Measurements from ENCODE around the gene PTOV1.
A peak's percentile ranks its signal among the peaks of the same experiment; 100 is the strongest.
"Not testable (repeated sequence)": the region's sequence is repeated elsewhere in the genome, so short reads cannot be mapped to it uniquely, and the experiment has no call there.

PTOV1 gene

GRCh38 chr19:49816590-49816989, 34.4 kb upstream of the PTOV1 start:
- DNase-seq (ENCODE audit: insufficient read length, low spot score) (no peak), FAIRE-seq (no peak)
- no peak for TF ChIP-seq PAX5 (IDR thresholded peaks at IDR 0.05; ENCODE audit: insufficient read depth, low read length, severe bottlenecking)
- no peak for TF ChIP-seq POLR2AphosphoS5 (IDR thresholded peaks at IDR 0.05; ENCODE audit: low read depth, low read length)
- no peak for TF ChIP-seq SPI1 (IDR thresholded peaks at IDR 0.05; ENCODE audit: low read depth, low read length)
- TF ChIP-seq POU2F2 (IDR thresholded peaks at IDR 0.05; ENCODE audit: low read depth, low read length) = no peak
- no peak for TF ChIP-seq TAF1 (IDR thresholded peaks at IDR 0.05; ENCODE audit: low read depth, low read length)
- TF ChIP-seq POLR2A (IDR thresholded peaks at IDR 0.05; ENCODE audit: low read depth, low read length) = no peak

- TF ChIP-seq POLR2AphosphoS5 (IDR thresholded peaks at IDR 0.05; ENCODE audit: low read depth, low read length) (no peak), POU2F2 (IDR thresholded peaks at IDR 0.05; ENCODE audit: low read depth, low read length) (no peak), POLR2A (IDR thresholded peaks at IDR 0.05; ENCODE audit: low read depth, low read length) (peak; percentile 65; the same call in 1 of the 2 replicates), SPI1 (IDR thresholded peaks at IDR 0.05; ENCODE audit: low read depth, low read length) (peak; percentile 57), TAF1 (IDR thresholded peaks at IDR 0.05; ENCODE audit: low read depth, low read length) (peak; percentile 47; the same call in 1 of the 2 replicates)
- peak; percentile 91 for DNase-seq (ENCODE audit: insufficient read length, low spot score)
- FAIRE-seq = peak; percentile 98
Measured at GRCh38 chr19:49817964-49818648, 32.9 kb upstream of the PTOV1 start, which contains the start of gene MED25. Gene MED25 (plus strand): TSS chr19:49818289. CDS start chr19:49818342, 53 bp downstream.

- FAIRE-seq = no peak
- no peak for TF ChIP-seq SPI1 (IDR thresholded peaks at IDR 0.05; ENCODE audit: low read depth, low read length)
- no peak for TF ChIP-seq TAF1 (IDR thresholded peaks at IDR 0.05; ENCODE audit: low read depth, low read length)
- no peak for TF ChIP-seq POLR2A (IDR thresholded peaks at IDR 0.05; ENCODE audit: low read depth, low read length)
- no peak for TF ChIP-seq PAX5 (IDR thresholded peaks at IDR 0.05; ENCODE audit: insufficient read depth, low read length, severe bottlenecking)
- TF ChIP-seq POLR2AphosphoS5 (IDR thresholded peaks at IDR 0.05; ENCODE audit: low read depth, low read length) = no peak
- no peak for TF ChIP-seq POU2F2 (IDR thresholded peaks at IDR 0.05; ENCODE audit: low read depth, low read length)
- no peak for DNase-seq (ENCODE audit: insufficient read length, low spot score)
Measured at GRCh38 chr19:49818649-49819370, 32.1 kb upstream of the PTOV1 start.

GRCh38 chr19:49819452-49820115, 31.4 kb upstream of the PTOV1 start:
- DNase-seq (ENCODE audit: insufficient read length, low spot score); FAIRE-seq: not testable (repeated sequence)

- DNase-seq (ENCODE audit: insufficient read length, low spot score) (no peak), FAIRE-seq (no peak)
- TF ChIP-seq POLR2A (IDR thresholded peaks at IDR 0.05; ENCODE audit: low read depth, low read length) (no peak), TAF1 (IDR thresholded peaks at IDR 0.05; ENCODE audit: low read depth, low read length) (no peak), PAX5 (IDR thresholded peaks at IDR 0.05; ENCODE audit: insufficient read depth, low read length, severe bottlenecking) (no peak), POU2F2 (IDR thresholded peaks at IDR 0.05; ENCODE audit: low read depth, low read length) (no peak), POLR2AphosphoS5 (IDR thresholded peaks at IDR 0.05; ENCODE audit: low read depth, low read length) (no peak), SPI1 (IDR thresholded peaks at IDR 0.05; ENCODE audit: low read depth, low read length) (no peak)
Measured at GRCh38 chr19:49820125-49820524, 30.8 kb upstream of the PTOV1 start.

- TF ChIP-seq POLR2AphosphoS5 (IDR thresholded peaks at IDR 0.05; ENCODE audit: low read depth, low read length) = no peak
- TF ChIP-seq POU2F2 (IDR thresholded peaks at IDR 0.05; ENCODE audit: low read depth, low read length) = no peak
- no peak for TF ChIP-seq TAF1 (IDR thresholded peaks at IDR 0.05; ENCODE audit: low read depth, low read length)
- no peak for TF ChIP-seq PAX5 (IDR thresholded peaks at IDR 0.05; ENCODE audit: insufficient read depth, low read length, severe bottlenecking)
- no peak for TF ChIP-seq POLR2A (IDR thresholded peaks at IDR 0.05; ENCODE audit: low read depth, low read length)
- no peak for TF ChIP-seq SPI1 (IDR thresholded peaks at IDR 0.05; ENCODE audit: low read depth, low read length)
- FAIRE-seq (peak; percentile 71), DNase-seq (ENCODE audit: insufficient read length, low spot score) (no peak)
Measured at GRCh38 chr19:49823472-49823871, 27.5 kb upstream of the PTOV1 start.

GRCh38 chr19:49824662-49825061, 26.3 kb upstream of the PTOV1 start:
- FAIRE-seq = no peak
- TF ChIP-seq POLR2AphosphoS5 (IDR thresholded peaks at IDR 0.05; ENCODE audit: low read depth, low read length) (no peak), POLR2A (IDR thresholded peaks at IDR 0.05; ENCODE audit: low read depth, low read length) (no peak), SPI1 (IDR thresholded peaks at IDR 0.05; ENCODE audit: low read depth, low read length) (no peak), POU2F2 (IDR thresholded peaks at IDR 0.05; ENCODE audit: low read depth, low read length) (no peak), TAF1 (IDR thresholded peaks at IDR 0.05; ENCODE audit: low read depth, low read length) (no peak), PAX5 (IDR thresholded peaks at IDR 0.05; ENCODE audit: insufficient read depth, low read length, severe bottlenecking) (no peak)
- DNase-seq (ENCODE audit: insufficient read length, low spot score) = no peak

GRCh38 chr19:49827034-49827433, 23.9 kb upstream of the PTOV1 start:
- FAIRE-seq (no peak), DNase-seq (ENCODE audit: insufficient read length, low spot score) (no peak)
- TF ChIP-seq POU2F2 (IDR thresholded peaks at IDR 0.05; ENCODE audit: low read depth, low read length) = no peak
- no peak for TF ChIP-seq POLR2AphosphoS5 (IDR thresholded peaks at IDR 0.05; ENCODE audit: low read depth, low read length)
- TF ChIP-seq TAF1 (IDR thresholded peaks at IDR 0.05; ENCODE audit: low read depth, low read length) = no peak

GRCh38 chr19:49829200-49829599, 21.8 kb upstream of the PTOV1 start:
- TF ChIP-seq SPI1 (IDR thresholded peaks at IDR 0.05; ENCODE audit: low read depth, low read length) = no peak
- TF ChIP-seq POLR2A (IDR thresholded peaks at IDR 0.05; ENCODE audit: low read depth, low read length) = no peak
- TF ChIP-seq POU2F2 (IDR thresholded peaks at IDR 0.05; ENCODE audit: low read depth, low read length) = no peak
- TF ChIP-seq POLR2AphosphoS5 (IDR thresholded peaks at IDR 0.05; ENCODE audit: low read depth, low read length) = no peak
- TF ChIP-seq PAX5 (IDR thresholded peaks at IDR 0.05; ENCODE audit: insufficient read depth, low read length, severe bottlenecking) = no peak
- TF ChIP-seq TAF1 (IDR thresholded peaks at IDR 0.05; ENCODE audit: low read depth, low read length) = no peak
- FAIRE-seq (no peak), DNase-seq (ENCODE audit: insufficient read length, low spot score) (no peak)

Data from GM12891 (cell line).